Astrocyte of the cerebellum (primary cell): ENCODE data around the gene EML2.

Source experiments
- DNase-seq: peaks from one replicate; pipeline ENCODE4 v3.0.0-alpha.2; 2011; ENCODE audit warnings: low read depth
- H3K4me3 ChIP-seq: 2 replicates; pipeline ENCODE4 v1.5.1; 2011; ENCODE audit warnings: mild to moderate bottlenecking, low read depth, low read length, moderate library complexity
- CTCF ChIP-seq: IDR thresholded peaks from 2 replicates; pipeline ENCODE4 v1.5.1; 2012; ENCODE audit warnings: low read length, low read depth, moderate library complexity, mild to moderate bottlenecking; ENCODE audit errors: missing control alignments
- in situ Hi-C: cut with HindIII; loops from 2 replicates; pipeline ENCODE4 v1.10.0; 2017; ENCODE audit warnings: low sequenced_read_pairs

The EML2 gene

GRCh38 chr19:45601524-45602374, 37.4 kb downstream of the EML2 start, which contains the start of gene GPR4:
Gene GPR4 (minus strand): TSS chr19:45602212. CDS start chr19:45591866, 10,346 bp downstream.
- DNase-seq, result no peak
- no peak for TF ChIP-seq CTCF
- no peak within 1 kb of the TSS for H3K4me3 ChIP-seq
- in situ Hi-C loops, result no loop called here

- no peak overlapping the region for H3K4me3 ChIP-seq
- in situ Hi-C loops, result no loop called here
- no peak for TF ChIP-seq CTCF
- no peak for DNase-seq
Observed at GRCh38 chr19:45601115-45601514, 38.1 kb downstream of the EML2 start.

GRCh38 chr19:45600340-45600885, 38.8 kb downstream of the EML2 start:
- no peak for TF ChIP-seq CTCF
- no peak overlapping the region for H3K4me3 ChIP-seq
- in situ Hi-C loops, result no loop called here
- DNase-seq, result no peak

- no peak overlapping the region for H3K4me3 ChIP-seq
- in situ Hi-C loops, result no loop called here
- TF ChIP-seq CTCF, result no peak
- no peak for DNase-seq
Observed at GRCh38 chr19:45599286-45599685, 39.9 kb downstream of the EML2 start.

- in situ Hi-C loops, result no loop called here
- DNase-seq, result no peak
- H3K4me3 ChIP-seq, result no peak overlapping the region
- TF ChIP-seq CTCF, result no peak
Observed at GRCh38 chr19:45598267-45599001, 40.8 kb downstream of the EML2 start.

- H3K4me3 ChIP-seq, result no peak overlapping the region
- TF ChIP-seq CTCF, result no peak
- in situ Hi-C loops, result no loop called here
- DNase-seq, result no peak
Observed at GRCh38 chr19:45597425-45598111, 41.6 kb downstream of the EML2 start.
